ENCODE results near the gene IGFBP4. TPM values are rescaled to one million over a fixed set of nuclear protein-coding genes. Genes with fewer than 3 reads are reported as not detected.

Gene IGFBP4
- total and polyA plus RNA-seq, 2 donors from 2014 or later = 545 to 743 TPM

GRCh38 chr17:40479754-40480480 is 36.7 kb downstream of the IGFBP4 start:
- Histone ChIP-seq H3K36me3 (ENCODE audit: control insufficient read depth in 2 of 3, insufficient read depth in 3 of 3, low read length in 3 of 3) (no peaks in the 10 kb centered on the region), H3K9ac (ENCODE audit: low read length in 3 of 3) (no peak overlapping the region), H3K4me1 (ENCODE audit: control insufficient read depth in 2 of 3, insufficient read depth in 2 of 3, low read depth in 1 of 3, low read length in 3 of 3) (no peaks in the 10 kb centered on the region), H3K27ac (ENCODE audit: low read depth in 2 of 2, low read length in 2 of 2) (no peak overlapping the region), H3K4me3 (ENCODE audit: low read length in 3 of 3) (no peak overlapping the region), H3K9me3 (ENCODE audit: control insufficient read depth in 2 of 3, insufficient read depth in 1 of 3, low read length in 3 of 3) (no peaks in the 10 kb centered on the region), H3K27me3 (ENCODE audit: control insufficient read depth, insufficient read depth, low read length) (no peaks in the 10 kb centered on the region)
- FAIRE-seq (no peak), DNase-seq (no peak)
- TF ChIP-seq CTCF (IDR thresholded peaks at IDR 0.05; ENCODE audit: borderline replicate concordance, extremely low read depth, insufficient read depth) = no peak
- intact Hi-C loops (cut with DNase I) = no loop called here

- Histone ChIP-seq H3K4me3 (ENCODE audit: low read length in 3 of 3) (no peak overlapping the region), H3K27me3 (ENCODE audit: control insufficient read depth, insufficient read depth, low read length) (no peaks in the 10 kb centered on the region), H3K36me3 (ENCODE audit: control insufficient read depth in 2 of 3, insufficient read depth in 3 of 3, low read length in 3 of 3) (no peaks in the 10 kb centered on the region), H3K9ac (ENCODE audit: low read length in 3 of 3) (no peak overlapping the region), H3K27ac (ENCODE audit: low read depth in 2 of 2, low read length in 2 of 2) (no peak overlapping the region), H3K9me3 (ENCODE audit: control insufficient read depth in 2 of 3, insufficient read depth in 1 of 3, low read length in 3 of 3) (no peaks in the 10 kb centered on the region), H3K4me1 (ENCODE audit: control insufficient read depth in 2 of 3, insufficient read depth in 2 of 3, low read depth in 1 of 3, low read length in 3 of 3) (no peaks in the 10 kb centered on the region)
- DNase-seq (peak in 1 of 5 donors; percentile 23), FAIRE-seq (no peak)
- no peak for TF ChIP-seq CTCF (IDR thresholded peaks at IDR 0.05; ENCODE audit: borderline replicate concordance, extremely low read depth, insufficient read depth)
- intact Hi-C loops (cut with DNase I) = no loop called here
Observed at GRCh38 chr17:40480501-40481003, 37.3 kb downstream of the IGFBP4 start.

GRCh38 chr17:40481106-40481505 is 37.9 kb downstream of the IGFBP4 start:
- no peak for FAIRE-seq
- no peak overlapping the region for H3K9ac ChIP-seq (ENCODE audit: low read length in 3 of 3)
- H3K27me3 ChIP-seq (ENCODE audit: control insufficient read depth, insufficient read depth, low read length) = no peaks in the 10 kb centered on the region
- intact Hi-C loops (cut with DNase I) = no loop called here
- H3K4me3 ChIP-seq (ENCODE audit: low read length in 3 of 3) = no peak overlapping the region
- DNase-seq = no peak
- TF ChIP-seq CTCF (IDR thresholded peaks at IDR 0.05; ENCODE audit: borderline replicate concordance, extremely low read depth, insufficient read depth) = no peak
- no peaks in the 10 kb centered on the region for H3K9me3 ChIP-seq (ENCODE audit: control insufficient read depth in 2 of 3, insufficient read depth in 1 of 3, low read length in 3 of 3)
- no peak overlapping the region for H3K27ac ChIP-seq (ENCODE audit: low read depth in 2 of 2, low read length in 2 of 2)
- no peaks in the 10 kb centered on the region for H3K36me3 ChIP-seq (ENCODE audit: control insufficient read depth in 2 of 3, insufficient read depth in 3 of 3, low read length in 3 of 3)
- no peaks in the 10 kb centered on the region for H3K4me1 ChIP-seq (ENCODE audit: control insufficient read depth in 2 of 3, insufficient read depth in 2 of 3, low read depth in 1 of 3, low read length in 3 of 3)
